WTC11 (cell line): ENCODE data around the gene TBX4.

Experiments
- TEAD4 ChIP-seq: sonication (generic); formaldehyde crosslinking; IDR thresholded peaks from 2 replicates; pipeline ENCODE4 v1.8.0; 2022; ENCODE audit warnings: mild to moderate bottlenecking, missing genetic modification reagents
- ZNF232 ChIP-seq: sonication (generic); formaldehyde crosslinking; IDR thresholded peaks from 2 replicates; pipeline ENCODE4 v1.8.0; 2022; ENCODE audit warnings: mild to moderate bottlenecking, missing genetic modification reagents
- TF ChIP-seq, protein P1 (sequence below): fragments of 200-600 bp; IDR thresholded peaks from 2 replicates; pipeline ENCODE4 v1.8.0; 2022; ENCODE audit warnings: antibody characterized with exemption

GRCh38 chr17:61532826-61533225, 80.6 kb downstream of the TBX4 start:
- TF ChIP-seq, protein P1, sequence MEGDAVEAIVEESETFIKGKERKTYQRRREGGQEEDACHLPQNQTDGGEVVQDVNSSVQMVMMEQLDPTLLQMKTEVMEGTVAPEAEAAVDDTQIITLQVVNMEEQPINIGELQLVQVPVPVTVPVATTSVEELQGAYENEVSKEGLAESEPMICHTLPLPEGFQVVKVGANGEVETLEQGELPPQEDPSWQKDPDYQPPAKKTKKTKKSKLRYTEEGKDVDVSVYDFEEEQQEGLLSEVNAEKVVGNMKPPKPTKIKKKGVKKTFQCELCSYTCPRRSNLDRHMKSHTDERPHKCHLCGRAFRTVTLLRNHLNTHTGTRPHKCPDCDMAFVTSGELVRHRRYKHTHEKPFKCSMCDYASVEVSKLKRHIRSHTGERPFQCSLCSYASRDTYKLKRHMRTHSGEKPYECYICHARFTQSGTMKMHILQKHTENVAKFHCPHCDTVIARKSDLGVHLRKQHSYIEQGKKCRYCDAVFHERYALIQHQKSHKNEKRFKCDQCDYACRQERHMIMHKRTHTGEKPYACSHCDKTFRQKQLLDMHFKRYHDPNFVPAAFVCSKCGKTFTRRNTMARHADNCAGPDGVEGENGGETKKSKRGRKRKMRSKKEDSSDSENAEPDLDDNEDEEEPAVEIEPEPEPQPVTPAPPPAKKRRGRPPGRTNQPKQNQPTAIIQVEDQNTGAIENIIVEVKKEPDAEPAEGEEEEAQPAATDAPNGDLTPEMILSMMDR: no peak
- TF ChIP-seq TEAD4: no peak
- no peak for TF ChIP-seq ZNF232
